H1 (cell line): ENCODE data around the gene AHRR. TPM values are rescaled to one million over a fixed set of nuclear protein-coding genes. Genes with fewer than 3 reads are reported as not detected.
"Not testable (repeated sequence)": the region's sequence is repeated elsewhere in the genome, so short reads cannot be mapped to it uniquely, and the experiment has no call there.

ENCODE experiments used
- CTCF ChIA-PET: fragments of 300-600 bp; sonication (Branson Sonifier 250); formaldehyde crosslinking; loops from one replicate; lab custom pipeline; 2021; ENCODE audit not compliant: partially characterized antibody; lab: Charles Lee
- POLR2A ChIA-PET: fragments of 300-600 bp; sonication (Branson Sonifier 250); formaldehyde crosslinking; loops from one replicate; lab custom pipeline; 2021; ENCODE audit warnings: inconsistent platforms; ENCODE audit not compliant: partially characterized antibody; lab: Charles Lee
- DNase-seq, 2 experiments: peaks; one replicate each; pipeline versions ENCODE4 v3.0.0 to v3.0.0-alpha.2; 2010 to 2022; ENCODE audit warnings: low spot score in 2 of 2, low read depth in 1 of 2, mixed read lengths in 1 of 2
- FAIRE-seq: peaks from 2 replicates; lab custom pipeline; 2011; peaks lifted over from hg19 to GRCh38; lab: Jason Lieb, UNC
- H2AFZ ChIP-seq: 2 replicates; pipeline ENCODE4 v1.8.1; 2012; ENCODE audit warnings: low read length, inconsistent platforms
- H2AK5ac ChIP-seq: 2 replicates; pipeline ENCODE4 v1.6.1; 2013; ENCODE audit warnings: low read depth, low read length
- H2BK120ac ChIP-seq: replicated peaks from 2 replicates; pipeline ENCODE3; 2013; ENCODE audit warnings: low read depth, low read length, inconsistent platforms
- H2BK12ac ChIP-seq: 2 replicates; pipeline ENCODE4 v1.6.1; 2013; ENCODE audit warnings: low read depth, low read length
- H2BK15ac ChIP-seq: 2 replicates; pipeline ENCODE4 v1.6.1; 2013; ENCODE audit warnings: low read length
- H2BK20ac ChIP-seq: 2 replicates; pipeline ENCODE4 v1.6.1; 2013; ENCODE audit warnings: low read length
- H2BK5ac ChIP-seq: 2 replicates; pipeline ENCODE4 v1.6.1; 2013; ENCODE audit warnings: low read depth, low read length
- H3K14ac ChIP-seq: 2 replicates; pipeline ENCODE4 v1.6.1; 2013; ENCODE audit warnings: inconsistent platforms; ENCODE audit not compliant: insufficient read length
- H3K18ac ChIP-seq: 2 replicates; pipeline ENCODE4 v1.6.1; 2013; ENCODE audit warnings: low read length; ENCODE audit errors: extremely low read depth
- H3K23ac ChIP-seq: 2 replicates; pipeline ENCODE4 v1.6.1; 2013; ENCODE audit warnings: inconsistent platforms; ENCODE audit not compliant: insufficient read length
- H3K23me2 ChIP-seq: 2 replicates; pipeline ENCODE4 v1.6.1; 2013; ENCODE audit warnings: low read depth, low read length
- H3K27ac ChIP-seq: 2 replicates; pipeline ENCODE4 v1.6.1; 2011; ENCODE audit warnings: low read depth, low read length, inconsistent platforms
- H3K27me3 ChIP-seq, 4 experiments: replicated peaks in 1 of 4; 1 replicate in 1 of 4; 2 replicates in 3 of 4; pipeline versions ENCODE4 v1.6.1 to v1.8.1; 2011 to 2013; ENCODE audit warnings: low read length in 3 of 4, mild to moderate bottlenecking in 3 of 4, inconsistent platforms in 2 of 4, mixed read lengths in 2 of 4, moderate library complexity in 1 of 4; ENCODE audit not compliant: control insufficient read depth in 3 of 4, insufficient read depth in 3 of 4; ENCODE audit errors: extremely low read depth in 1 of 4
- H3K36me3 ChIP-seq, 4 experiments: 2 replicates each; pipeline versions ENCODE4 v1.6.1 to v1.8.1; 2011 to 2013; ENCODE audit warnings: mild to moderate bottlenecking in 4 of 4, low read length in 3 of 4, moderate library complexity in 2 of 4, control low read depth in 1 of 4, inconsistent platforms in 1 of 4; ENCODE audit not compliant: insufficient read depth in 4 of 4, control insufficient read depth in 2 of 4
- H3K4ac ChIP-seq: replicated peaks from 2 replicates; pipeline ENCODE3; 2013; ENCODE audit warnings: low read length, low read depth, mixed read lengths, inconsistent platforms; ENCODE audit not compliant: insufficient read length
- H3K4me1 ChIP-seq, 4 experiments: replicated peaks in 1 of 4; 1 replicate in 1 of 4; 2 replicates in 3 of 4; pipeline versions ENCODE4 v1.6.1 to v1.8.1; 2011 to 2013; ENCODE audit warnings: low read length in 3 of 4, inconsistent platforms in 2 of 4, mixed read lengths in 1 of 4; ENCODE audit not compliant: insufficient read depth in 4 of 4, control insufficient read depth in 3 of 4
- H3K4me2 ChIP-seq, 2 experiments: 2 replicates each; pipeline versions ENCODE4 v1.6.1 to v1.8.1; 2011 to 2013; ENCODE audit warnings: low read depth in 2 of 2, low read length in 2 of 2, control low read depth in 1 of 2, inconsistent platforms in 1 of 2, mild to moderate bottlenecking in 1 of 2; ENCODE audit not compliant: insufficient read depth in 1 of 2
- H3K4me3 ChIP-seq, 4 experiments: fragments of 200-600, 300-600 bp in 1 of 4; sonication (generic), shearing (Covaris generic), sonication (Bioruptor Twin) in 1 of 4; 2 replicates each; pipeline versions ENCODE4 v1.5.1 to v1.8.1; 2011 to 2016; ENCODE audit warnings: low read length in 4 of 4, low read depth in 3 of 4, control low read depth in 2 of 4, inconsistent platforms in 2 of 4, mild to moderate bottlenecking in 2 of 4, mixed read lengths in 1 of 4, moderate library complexity in 1 of 4; ENCODE audit not compliant: insufficient read depth in 2 of 4; ENCODE audit errors: extremely low read depth in 1 of 4
- H3K56ac ChIP-seq: replicated peaks from 2 replicates; pipeline ENCODE3; 2013; ENCODE audit warnings: low read depth, mild to moderate bottlenecking, mixed read lengths, low read length, inconsistent platforms; ENCODE audit not compliant: insufficient read length
- H3K79me1 ChIP-seq: 2 replicates; pipeline ENCODE4 v1.6.1; 2013; ENCODE audit warnings: low read depth, low read length, control low read depth
- H3K79me2 ChIP-seq, 2 experiments: 2 replicates each; pipeline versions ENCODE4 v1.6.1 to v1.8.1; 2012 to 2013; ENCODE audit warnings: low read length in 2 of 2, mild to moderate bottlenecking in 2 of 2, inconsistent platforms in 1 of 2; ENCODE audit not compliant: insufficient read depth in 2 of 2, control insufficient read depth in 1 of 2
- H3K9ac ChIP-seq, 4 experiments: replicated peaks in 1 of 4; 1 replicate in 1 of 4; 2 replicates in 3 of 4; pipeline versions ENCODE4 v1.6.1 to v1.8.1; 2011 to 2013; ENCODE audit warnings: low read depth in 3 of 4, low read length in 3 of 4, control low read depth in 2 of 4, mild to moderate bottlenecking in 2 of 4, moderate library complexity in 2 of 4, inconsistent platforms in 1 of 4; ENCODE audit errors: extremely low read depth in 1 of 4
- H3K9me3 ChIP-seq, 2 experiments: 2 replicates each; pipeline versions ENCODE4 v1.6.1 to v1.8.1; 2012 to 2013; ENCODE audit warnings: mild to moderate bottlenecking in 2 of 2, moderate library complexity in 2 of 2, control low read depth in 1 of 2, inconsistent platforms in 1 of 2, low read depth in 1 of 2, low read length in 1 of 2, mixed read lengths in 1 of 2; ENCODE audit not compliant: insufficient read depth in 2 of 2
- H4K20me1 ChIP-seq, 2 experiments: replicated peaks in 1 of 2; 2 replicates each; pipeline versions ENCODE3 to v1.8.1; 2011 to 2013; ENCODE audit warnings: inconsistent platforms in 2 of 2, low read length in 2 of 2, mild to moderate bottlenecking in 1 of 2; ENCODE audit not compliant: insufficient read depth in 2 of 2, control insufficient read depth in 1 of 2
- H4K5ac ChIP-seq: 2 replicates; pipeline ENCODE4 v1.6.1; 2013; ENCODE audit warnings: low read length, low read depth, mixed read lengths, inconsistent platforms; ENCODE audit not compliant: insufficient read length
- H4K8ac ChIP-seq: 2 replicates; pipeline ENCODE4 v1.8.0; 2013; ENCODE audit warnings: mild to moderate bottlenecking, moderate library complexity, low read length, inconsistent platforms; ENCODE audit not compliant: insufficient read depth; ENCODE audit errors: extremely low read depth
- H4K91ac ChIP-seq: replicated peaks from 2 replicates; pipeline ENCODE3; 2013; ENCODE audit warnings: low read length, mixed read lengths, inconsistent platforms; ENCODE audit not compliant: insufficient read length
- WGBS, 2 experiments: shearing (Covaris generic) in 1 of 2; methylation state at CpG; one replicate each; pipeline versions ENCODE4 v1.1.6 to v1.1.7; 2013 to 2015; ENCODE audit warnings: low lambda C conversion rate in 2 of 2, mixed read lengths in 2 of 2, inconsistent platforms in 1 of 2, low coverage in 1 of 2, missing lambda C conversion rate in 1 of 2; ENCODE audit not compliant: insufficient replicate concordance in 2 of 2, insufficient coverage in 1 of 2, insufficient read length in 1 of 2; ENCODE audit errors: extremely low coverage in 1 of 2, missing lambda C conversion rate in 1 of 2; 5-methylcytosine and 5-hydroxymethylcytosine counted together
- polyA plus RNA-seq, 7 experiments: library from polyadenylated mRNA; depleted of rRNA in 3 of 7; stranded (reverse) in 5 of 7; unstranded in 2 of 7; fragments of >200 nt in 5 of 7; fragments of 200-250 nt in 2 of 7; gene quantifications; 1 replicate in 5 of 7; 2 replicates in 1 of 7; 4 replicates in 1 of 7; pipeline versions ENCODE4 v1.2.1 to v1.2.3, GENCODE V29; 2011 to 2013; ENCODE audit warnings: missing spikeins in 2 of 7, mixed read lengths in 2 of 7
- total RNA-seq: library from RNA; stranded (reverse); fragmentation: NEBNext Ultra II Directional; extraction: Animal tissue kit (Norgen Biotek cat#: 25700); gene quantifications from 2 replicates; pipeline ENCODE4 v1.2.1, GENCODE V29; 2021

The AHRR gene
- total and polyA plus RNA-seq, 2 of the 8 experiments (the other 6 are each of a cell fraction or from before 2014, with no cell fraction given), result 0.41 to 0.80 TPM

- CTCF ChIA-PET, result interaction anchor here (0.7 to 2.8 kb wide), 5 partner anchors 9 to 203 kb away, joined by 4 to 13 read pairs (median 6); no protein-coding TSS in a partner anchor
- not testable (repeated sequence) for H3K4me2 ChIP-seq, H2BK15ac ChIP-seq, H4K20me1 ChIP-seq, H3K23me2 ChIP-seq, DNase-seq, H3K56ac ChIP-seq, H3K79me1 ChIP-seq, H3K4me3 ChIP-seq, H2AK5ac ChIP-seq, H4K91ac ChIP-seq, H2BK120ac ChIP-seq, H3K79me2 ChIP-seq, H2BK20ac ChIP-seq, H2AFZ ChIP-seq, H4K5ac ChIP-seq, H3K9me3 ChIP-seq, H3K23ac ChIP-seq, H3K18ac ChIP-seq, H3K36me3 ChIP-seq, FAIRE-seq, H3K14ac ChIP-seq, H3K9ac ChIP-seq, H3K4ac ChIP-seq, H2BK5ac ChIP-seq, H3K27ac ChIP-seq, H3K27me3 ChIP-seq
- POLR2A ChIA-PET, result interaction anchor here (0.6 to 1.3 kb wide), 3 partner anchors 30 to 79 kb away, joined by 3 read pairs; no protein-coding TSS in a partner anchor
- Histone ChIP-seq H4K8ac (peak overlapping the region; percentile 81), H2BK12ac (peak overlapping the region; percentile 60; the same call in 1 of the 2 replicates), H3K4me1 (peaks cover 0 to 16% (median 11%) of the 10 kb centered on the region in 4 experiments; a peak in 5 of 7 replicates)
- WGBS, 2 experiments, result 98% methylated on average over 15 of the region's 15 CpGs; no CpG with 5 or more reads in 1 of the 2 experiments
Observed at GRCh38 chr5:398141-398474, 76.6 kb downstream of the AHRR start.
